H1 (cell line): ENCODE measurements around the gene POLR3GL. TPM values are rescaled to one million over a fixed set of nuclear protein-coding genes. Genes with fewer than 3 reads are reported as not detected.

Experiments
- EGR1 ChIP-seq: IDR thresholded peaks from 2 replicates; pipeline ENCODE4 v1.6.1; 2011; ENCODE audit warnings: low read depth, low read length, borderline replicate concordance
- MAFK ChIP-seq: IDR thresholded peaks from 2 replicates; pipeline ENCODE4 v1.6.1; 2012; ENCODE audit warnings: low read depth, mild to moderate bottlenecking, improper control_type of control experiment, low read length
- polyA plus RNA-seq, 7 experiments: library from polyadenylated mRNA; depleted of rRNA in 3 of 7; stranded (reverse) in 5 of 7; unstranded in 2 of 7; fragments of >200 nt in 5 of 7; fragments of 200-250 nt in 2 of 7; gene quantifications; 1 replicate in 5 of 7; 2 replicates in 1 of 7; 4 replicates in 1 of 7; pipeline versions ENCODE4 v1.2.1 to v1.2.3, GENCODE V29; 2011 to 2013; ENCODE audit warnings: missing spikeins in 2 of 7, mixed read lengths in 2 of 7
- total RNA-seq: library from RNA; stranded (reverse); fragmentation: NEBNext Ultra II Directional; extraction: Animal tissue kit (Norgen Biotek cat#: 25700); gene quantifications from 2 replicates; pipeline ENCODE4 v1.2.1, GENCODE V29; 2021

POLR3GL gene
- total and polyA plus RNA-seq, 2 of the 8 experiments (the other 6 are each of a cell fraction or from before 2014, with no cell fraction given), result 3.1 to 3.9 TPM

GRCh38 chr1:145992502-145992936 is 28.0 kb downstream of the POLR3GL start (continued):
- TF ChIP-seq EGR1, result no peak
- TF ChIP-seq MAFK, result no peak
